Upper lobe of left lung (tissue), 4 donors: ENCODE measurements around the gene SLC6A20.

Experiments used
- POLR2A ChIP-seq, 4 donors: fragments of 450-650 bp; IDR thresholded peaks; one replicate each; pipeline ENCODE4 v1.5.1; 2016 to 2017; ENCODE audit warnings: antibody characterized with exemption in 4 of 4, mild to moderate bottlenecking in 2 of 4
- POLR2AphosphoS5 ChIP-seq, 2 donors: sonication (generic); formaldehyde crosslinking; IDR thresholded peaks; one replicate each; pipeline ENCODE4 v1.5.1; 2017; ENCODE audit warnings: antibody characterized with exemption in 2 of 2
- TF ChIP-seq, protein P1 (sequence below), 6 experiments: fragments of 450-650 bp in 4 of 6; fragments of 200-600 bp in 2 of 6; sonication (generic) in 2 of 6; IDR thresholded peaks; one replicate each; pipeline ENCODE4 v1.5.1; 2016 to 2019; ENCODE audit warnings: antibody characterized with exemption in 6 of 6

DNA sequence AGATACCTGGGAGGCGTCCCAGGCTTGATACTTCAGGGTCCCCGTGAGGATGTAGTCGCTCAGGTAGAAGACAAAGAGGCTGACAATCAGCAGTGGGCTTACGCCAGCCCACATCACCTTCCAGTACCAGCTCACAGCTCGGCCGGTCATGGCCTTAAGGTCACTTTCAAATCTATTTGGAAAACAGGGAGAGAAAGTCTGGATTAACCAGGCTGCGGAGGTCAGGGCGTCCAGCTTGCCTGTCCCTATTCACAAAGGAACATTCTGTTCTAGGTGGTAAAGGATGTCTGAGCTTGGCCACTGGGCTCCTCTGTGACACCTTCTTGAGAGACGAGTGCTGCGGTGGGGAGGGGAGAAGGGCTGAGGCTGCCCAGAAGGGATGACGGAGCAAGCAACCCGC lies 36.5 kb downstream of the SLC6A20 start:
- TF ChIP-seq POLR2A (IDR thresholded peaks at IDR 0.05): no peak
- TF ChIP-seq, protein P1, sequence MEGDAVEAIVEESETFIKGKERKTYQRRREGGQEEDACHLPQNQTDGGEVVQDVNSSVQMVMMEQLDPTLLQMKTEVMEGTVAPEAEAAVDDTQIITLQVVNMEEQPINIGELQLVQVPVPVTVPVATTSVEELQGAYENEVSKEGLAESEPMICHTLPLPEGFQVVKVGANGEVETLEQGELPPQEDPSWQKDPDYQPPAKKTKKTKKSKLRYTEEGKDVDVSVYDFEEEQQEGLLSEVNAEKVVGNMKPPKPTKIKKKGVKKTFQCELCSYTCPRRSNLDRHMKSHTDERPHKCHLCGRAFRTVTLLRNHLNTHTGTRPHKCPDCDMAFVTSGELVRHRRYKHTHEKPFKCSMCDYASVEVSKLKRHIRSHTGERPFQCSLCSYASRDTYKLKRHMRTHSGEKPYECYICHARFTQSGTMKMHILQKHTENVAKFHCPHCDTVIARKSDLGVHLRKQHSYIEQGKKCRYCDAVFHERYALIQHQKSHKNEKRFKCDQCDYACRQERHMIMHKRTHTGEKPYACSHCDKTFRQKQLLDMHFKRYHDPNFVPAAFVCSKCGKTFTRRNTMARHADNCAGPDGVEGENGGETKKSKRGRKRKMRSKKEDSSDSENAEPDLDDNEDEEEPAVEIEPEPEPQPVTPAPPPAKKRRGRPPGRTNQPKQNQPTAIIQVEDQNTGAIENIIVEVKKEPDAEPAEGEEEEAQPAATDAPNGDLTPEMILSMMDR (IDR thresholded peaks at IDR 0.05): no peak
- TF ChIP-seq POLR2AphosphoS5 (IDR thresholded peaks at IDR 0.05): no peak
